Non-pigmented ciliary epithelial cell (primary cell): ENCODE measurements around the gene CLIC1.
A peak's percentile ranks its signal among the peaks of the same experiment; 100 is the strongest.

Experiments used
- DNase-seq: peaks from one replicate; pipeline ENCODE4 v3.0.0-alpha.2; 2010; ENCODE audit warnings: low read depth

Gene CLIC1

DNA sequence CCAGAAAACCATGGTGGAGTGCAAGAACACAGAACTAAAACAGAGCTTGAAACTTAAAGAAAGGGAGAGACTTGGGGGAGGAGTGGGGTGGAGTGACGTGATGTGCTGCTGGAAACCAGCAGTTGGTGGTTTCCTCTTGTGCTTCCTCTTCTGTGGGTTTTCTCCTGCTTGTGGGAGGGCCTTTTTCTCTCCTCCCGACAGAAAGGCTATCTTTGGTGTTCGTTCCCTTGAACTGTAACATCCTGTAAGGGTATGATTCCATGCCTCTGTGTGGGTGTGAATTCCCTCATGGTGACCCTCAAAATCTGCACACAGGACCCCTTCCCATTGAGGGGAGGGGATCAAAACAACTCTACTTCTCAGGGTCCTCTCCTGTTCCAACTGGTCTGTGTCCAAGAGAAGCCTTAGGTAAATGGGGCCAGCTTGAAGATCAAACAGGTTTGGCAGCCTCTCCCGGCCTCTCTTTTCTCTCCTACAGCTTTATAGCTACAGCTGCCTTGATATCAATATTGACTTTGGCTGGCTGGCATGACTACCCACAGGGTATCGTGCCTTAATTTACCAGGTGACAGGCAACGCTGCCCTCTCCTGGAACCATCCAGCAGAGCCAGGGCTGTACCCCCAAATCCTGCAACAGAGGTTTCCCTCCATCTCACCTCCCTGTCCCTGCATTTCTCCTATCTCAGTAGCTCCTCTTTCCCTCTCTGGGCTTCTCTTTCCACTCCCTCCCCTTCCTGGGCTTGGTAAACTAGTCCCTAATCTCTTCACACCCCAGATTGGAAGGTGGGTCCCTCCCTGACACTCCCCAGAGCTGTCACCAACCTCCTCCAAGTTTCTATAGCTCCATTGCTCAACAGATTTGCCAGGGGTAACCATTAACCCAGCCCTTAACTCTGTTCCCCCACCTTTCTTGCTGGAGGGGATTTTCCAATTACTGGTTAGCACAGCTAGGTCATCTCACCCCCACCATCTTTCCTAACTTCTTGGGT, 2.0 kb upstream of the CLIC1 start:
- peak; percentile 68 for DNase-seq

DNA sequence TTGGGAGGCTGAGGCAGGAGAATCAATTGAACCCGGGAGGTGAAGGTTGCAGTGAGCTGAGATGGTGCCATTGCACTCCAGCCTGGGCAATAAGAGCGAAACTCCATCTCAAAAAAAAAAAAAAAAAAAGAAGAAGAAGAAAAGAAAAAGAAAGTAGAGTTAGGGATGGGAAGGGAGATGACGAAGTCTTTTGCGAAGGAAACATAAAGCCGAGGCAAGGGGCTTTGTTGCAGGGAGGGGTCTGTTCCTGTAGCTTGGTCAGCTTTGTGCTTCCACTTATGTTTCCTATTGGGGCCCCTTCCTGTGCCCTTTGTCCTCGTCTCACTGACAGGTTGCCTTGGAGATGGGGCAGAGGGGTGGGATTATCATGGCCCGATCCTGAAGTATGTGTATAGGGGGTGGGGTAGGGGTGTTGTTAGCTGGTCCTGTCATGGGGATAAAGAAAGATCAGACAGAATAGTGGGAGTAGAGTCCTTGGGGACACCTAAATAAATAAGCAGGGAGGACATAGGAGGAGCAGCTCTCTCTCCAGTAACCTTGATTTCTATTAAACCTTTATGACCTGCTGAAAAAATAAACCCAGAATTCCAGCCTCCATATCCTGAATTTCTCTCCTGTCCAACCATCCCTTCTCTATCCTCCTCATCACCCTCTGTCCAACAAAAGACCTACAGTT, 1.1 kb upstream of the CLIC1 start:
- DNase-seq = no peak

DNA sequence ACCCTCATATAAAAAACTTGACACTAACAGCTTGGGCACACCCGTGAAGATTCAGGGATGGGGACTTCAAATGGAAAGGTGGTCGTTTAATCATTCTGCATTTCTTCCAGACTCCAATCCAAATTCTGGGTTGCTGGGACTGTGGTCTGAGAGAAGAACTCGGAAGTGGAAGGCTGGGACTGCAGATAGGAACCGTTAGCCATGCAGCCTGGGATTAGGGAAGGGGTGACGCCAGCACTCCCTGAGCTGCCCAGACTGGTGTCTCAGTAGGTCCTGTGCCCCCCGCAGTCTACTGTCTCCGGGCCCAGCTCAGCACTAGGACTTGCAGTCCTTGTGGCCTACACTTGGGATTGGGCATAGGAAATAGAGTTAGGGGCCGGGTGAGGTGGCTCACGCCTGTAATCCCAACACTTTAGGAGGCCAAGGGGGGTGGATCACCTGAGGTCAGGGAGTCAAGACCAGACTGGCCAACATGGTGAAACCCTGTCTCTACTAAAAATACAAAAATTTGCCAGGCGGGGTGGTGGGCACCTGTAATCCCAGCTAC, 511 bp upstream of the CLIC1 start:
- DNase-seq = no peak

DNA sequence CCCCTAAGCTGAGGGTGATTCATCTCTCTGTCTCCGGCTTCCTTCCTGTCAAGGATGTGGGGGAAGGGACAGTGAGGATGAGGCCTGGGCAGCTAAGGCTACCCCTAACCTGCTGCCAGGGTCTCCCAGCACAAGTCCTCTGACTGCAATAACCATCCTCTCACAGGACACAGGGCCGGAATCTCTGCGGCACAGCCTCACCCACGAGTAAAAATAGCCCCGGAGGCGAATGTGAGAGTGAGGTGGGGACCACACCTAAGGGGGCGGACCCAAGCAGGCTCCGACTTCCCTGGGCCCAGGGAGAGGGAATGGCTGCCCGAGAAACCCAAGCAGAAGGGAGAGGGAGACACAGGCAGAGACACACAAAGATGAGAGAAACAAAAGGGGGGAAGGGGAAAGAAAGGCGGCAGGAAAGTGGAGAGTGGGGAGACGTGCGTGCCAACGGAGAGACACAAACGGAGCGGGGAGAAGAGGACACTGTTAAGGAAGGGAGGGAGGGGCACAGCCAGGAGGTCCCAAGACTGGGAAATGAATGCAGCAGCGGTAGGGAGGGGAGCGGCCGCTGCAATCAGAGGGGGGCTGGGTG, 1.4 kb downstream of the CLIC1 start:
- DNase-seq = no peak

DNA sequence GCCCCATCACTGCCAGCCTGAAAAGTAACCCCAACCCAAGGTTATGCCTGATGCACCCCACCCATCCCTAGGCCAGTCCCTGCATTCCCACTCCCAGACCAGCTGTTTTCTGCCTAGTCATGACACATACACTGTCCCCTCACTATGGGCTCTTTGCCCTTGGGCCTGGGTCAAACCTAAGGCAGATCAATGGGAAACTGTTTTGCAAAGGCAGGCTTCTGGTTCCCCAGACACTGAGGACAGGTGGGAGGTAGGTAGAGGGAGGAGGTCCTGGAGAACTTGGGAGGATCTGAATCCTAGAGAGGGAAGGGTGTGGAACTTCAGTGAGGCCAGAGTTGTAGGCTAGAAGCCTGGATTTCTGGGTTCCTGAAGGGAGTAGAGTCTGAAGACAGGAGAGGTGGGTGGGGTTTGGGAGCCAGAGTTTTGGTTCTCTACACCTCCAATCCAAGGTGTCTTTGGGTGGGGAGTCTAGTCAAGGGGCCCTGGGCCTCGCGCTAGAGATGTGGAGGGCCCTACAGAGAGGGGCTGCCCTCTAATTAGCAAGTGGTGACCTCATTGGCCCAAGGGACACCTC, 2.0 kb downstream of the CLIC1 start:
- DNase-seq = no peak

DNA sequence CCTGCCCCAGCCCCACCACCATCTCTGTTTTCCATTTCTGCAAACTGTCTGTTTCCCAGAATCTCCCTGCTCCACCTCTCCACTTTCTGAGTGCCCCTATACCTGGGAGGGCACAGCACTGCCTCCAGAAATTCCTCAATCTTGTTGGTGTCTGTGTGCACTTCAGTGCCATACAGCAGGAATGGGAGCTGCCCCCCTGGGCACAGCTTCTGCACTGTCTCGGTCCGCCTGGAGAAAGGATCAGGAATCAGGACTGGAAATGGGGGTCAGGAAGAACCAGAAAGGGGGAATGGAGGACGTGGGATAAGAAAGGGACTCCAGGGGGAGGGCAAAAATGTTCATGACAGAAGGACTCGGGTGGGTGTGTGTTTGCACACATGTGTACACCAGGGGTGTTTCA, 2.6 kb downstream of the CLIC1 start:
- DNase-seq = no peak

DNA sequence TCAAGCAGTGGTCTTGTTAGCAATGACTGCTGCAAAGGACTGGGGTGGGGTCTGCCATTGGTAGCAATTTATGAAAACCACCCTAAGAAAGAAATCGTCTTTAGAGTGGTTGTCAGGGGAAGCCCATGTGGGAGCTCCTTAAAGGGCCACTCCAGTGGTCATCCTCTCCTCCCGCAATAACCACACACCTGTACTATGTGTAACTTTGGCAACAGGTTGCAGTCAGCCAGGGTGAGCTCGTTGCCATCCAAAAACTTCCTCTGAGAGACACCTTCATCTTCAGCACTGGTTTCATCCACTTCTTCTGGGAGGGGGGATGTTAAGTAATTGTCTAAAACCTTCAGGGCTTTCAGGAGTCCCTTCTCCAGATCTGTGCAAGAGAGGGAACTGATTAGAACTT, 4.3 kb downstream of the CLIC1 start:
- no peak for DNase-seq

DNA sequence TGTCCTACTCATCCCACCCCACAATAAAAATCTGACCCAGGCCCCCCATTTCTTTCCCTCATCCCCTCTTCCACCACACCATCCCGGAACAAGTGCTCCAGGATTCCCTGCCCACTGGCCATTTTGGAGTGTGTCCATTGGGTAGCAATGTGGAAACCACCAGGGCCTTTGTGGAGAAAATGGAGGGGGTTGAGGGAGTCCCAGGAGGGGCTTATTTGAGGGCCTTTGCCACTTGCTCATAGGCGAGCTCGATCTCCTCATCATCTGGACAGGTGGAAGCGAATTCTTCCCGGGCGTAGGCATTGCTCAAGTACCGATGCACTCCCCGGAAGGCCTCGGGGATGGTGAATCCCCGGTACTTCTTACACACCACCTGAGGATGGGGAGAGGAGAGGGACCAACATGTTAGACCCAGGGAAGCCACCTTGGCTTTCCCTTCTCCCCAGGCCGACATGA, 5.7 kb downstream of the CLIC1 start:
- DNase-seq = no peak

DNA sequence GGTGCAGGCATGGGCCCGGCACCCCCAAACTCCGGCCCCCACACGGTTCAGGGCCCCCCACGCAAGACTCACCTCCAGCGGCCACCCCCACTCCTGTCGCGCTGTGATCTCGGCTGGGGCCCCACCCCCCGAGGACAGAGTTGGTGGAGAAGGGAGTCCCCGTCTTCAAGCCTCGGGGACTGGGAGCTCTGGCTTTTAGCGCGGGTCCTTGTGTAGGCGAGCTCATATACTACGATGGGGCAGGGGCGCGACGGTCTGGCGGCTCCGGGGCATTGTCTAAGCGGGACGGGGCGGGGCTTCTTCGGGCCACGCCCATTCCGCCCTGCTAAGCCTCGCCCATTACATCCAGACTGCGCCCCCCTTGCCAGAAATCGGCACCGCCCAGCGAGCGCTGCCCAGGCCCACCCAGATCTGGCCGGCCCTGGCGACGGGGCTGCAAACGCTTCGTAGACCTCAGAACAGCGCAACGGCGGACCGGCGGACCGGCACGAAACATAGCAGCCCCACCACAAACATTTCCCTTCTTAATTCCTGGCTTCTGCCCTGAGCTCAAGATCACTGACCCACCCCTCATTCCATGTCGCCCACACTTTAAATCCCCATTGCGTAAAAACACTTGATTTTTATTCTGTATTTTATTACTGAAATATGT, 6.2 kb downstream of the CLIC1 start:
- no peak for DNase-seq

DNA sequence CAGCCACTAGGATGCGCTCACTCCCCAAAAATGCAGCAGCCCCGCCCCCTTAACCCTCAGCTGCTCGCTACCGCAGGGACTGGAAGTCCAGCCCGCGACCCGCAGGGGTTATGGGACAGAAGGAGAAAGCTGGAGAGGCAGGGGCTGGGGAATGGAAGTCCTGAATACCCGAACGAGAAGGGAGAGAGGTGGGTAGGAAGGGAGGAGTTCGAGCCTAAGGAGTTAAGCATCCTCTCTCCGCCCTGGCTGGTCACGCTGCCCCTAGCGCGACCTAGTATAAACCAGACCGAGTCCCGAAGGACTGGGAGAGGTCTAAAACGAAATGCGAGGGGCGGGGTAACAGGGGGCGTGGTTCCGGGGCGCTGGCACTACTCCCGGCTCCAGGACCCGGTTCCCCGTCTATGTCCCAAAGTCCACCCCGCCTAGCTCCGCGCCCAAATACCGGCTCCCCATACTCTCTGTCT, 6.8 kb downstream of the CLIC1 start:
- DNase-seq = peak; percentile 46

DNA sequence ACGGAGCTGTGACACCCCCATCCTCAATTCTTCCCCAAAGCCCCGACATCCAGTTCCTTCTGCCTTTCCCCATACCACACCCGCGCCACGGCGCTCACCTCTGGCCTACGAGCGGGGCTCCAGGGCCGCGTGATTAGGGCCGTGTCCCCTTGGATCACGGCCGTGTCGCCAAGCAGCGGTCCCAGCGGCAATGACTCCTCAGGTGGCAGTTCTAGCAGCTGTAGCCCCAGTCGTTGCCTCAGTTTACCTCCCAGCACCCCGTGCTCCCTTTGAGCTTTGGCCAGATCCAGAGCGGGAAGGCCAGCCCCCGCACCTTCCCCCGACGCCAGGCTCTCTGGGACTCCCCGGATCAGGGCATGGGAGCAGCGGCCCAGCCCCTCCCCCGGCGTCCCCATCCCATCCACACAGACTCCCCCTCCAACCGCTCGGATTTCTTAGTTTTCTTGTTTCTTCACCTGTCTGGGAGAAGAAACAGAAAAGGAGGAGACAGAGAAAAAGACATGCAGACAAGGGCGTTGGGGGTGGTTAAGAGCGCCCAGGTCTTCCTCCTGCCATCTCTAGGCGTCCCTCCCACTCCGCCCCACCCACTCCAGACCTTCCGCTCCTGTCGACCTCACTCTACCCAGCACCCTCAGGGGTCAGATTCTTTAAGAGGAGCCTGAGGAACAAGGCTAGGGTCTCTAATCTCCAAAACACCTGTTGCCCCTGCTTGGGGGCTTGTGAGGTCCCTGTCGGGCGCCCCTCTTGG, 7.4 kb downstream of the CLIC1 start, which contains the start of gene DDAH2:
Gene DDAH2 (minus strand): TSS at position 533 of the 748 bp plus-strand sequence. CDS start 138 bp downstream, at position 395.
- DNase-seq = no peak

DNA sequence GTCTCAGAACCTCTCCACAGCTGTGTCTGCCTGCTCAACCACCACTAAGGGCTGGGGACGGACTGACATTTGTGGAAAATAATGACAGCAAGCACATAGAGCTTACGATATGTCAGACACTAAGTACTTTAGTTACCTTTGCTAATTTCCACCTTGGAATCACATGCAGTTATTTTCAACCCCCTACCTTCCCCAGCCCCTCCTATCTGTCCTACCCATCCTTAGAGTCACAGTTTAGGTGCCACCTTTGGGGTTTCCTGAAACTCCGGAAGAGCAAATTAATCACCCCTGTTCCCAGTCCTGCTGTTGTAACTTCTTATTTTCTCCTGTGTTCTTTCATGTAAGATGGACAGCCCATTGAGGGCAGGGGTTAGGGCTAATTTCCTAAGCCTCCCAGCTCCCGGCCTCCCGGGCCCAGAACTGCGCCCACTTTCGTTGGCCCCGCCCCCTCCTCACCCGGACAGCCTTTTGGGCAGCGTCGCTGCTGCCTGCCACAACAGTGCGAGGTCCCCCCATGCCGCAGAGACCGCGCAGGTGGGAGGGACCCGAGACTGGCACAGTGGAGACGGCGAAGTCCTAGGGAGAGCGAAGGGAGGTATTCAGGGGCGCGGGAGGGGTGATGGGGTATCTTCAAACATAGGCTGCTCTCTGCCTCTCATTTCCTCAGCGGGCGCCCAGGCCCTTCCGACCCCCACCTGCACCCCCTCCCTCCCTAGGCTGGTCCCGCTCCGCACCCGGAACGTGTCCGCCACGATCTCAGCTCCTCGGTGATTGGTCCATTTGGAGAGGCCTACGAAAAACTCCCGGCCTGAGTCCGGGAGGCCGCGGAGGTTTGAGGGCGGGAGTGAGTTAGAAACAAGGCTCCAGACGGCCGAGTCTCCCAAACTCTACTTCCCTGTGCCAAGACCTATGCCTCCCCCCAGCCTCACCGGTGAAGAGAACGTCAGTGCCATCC, 8.3 kb downstream of the CLIC1 start:
- DNase-seq = no peak

DNA sequence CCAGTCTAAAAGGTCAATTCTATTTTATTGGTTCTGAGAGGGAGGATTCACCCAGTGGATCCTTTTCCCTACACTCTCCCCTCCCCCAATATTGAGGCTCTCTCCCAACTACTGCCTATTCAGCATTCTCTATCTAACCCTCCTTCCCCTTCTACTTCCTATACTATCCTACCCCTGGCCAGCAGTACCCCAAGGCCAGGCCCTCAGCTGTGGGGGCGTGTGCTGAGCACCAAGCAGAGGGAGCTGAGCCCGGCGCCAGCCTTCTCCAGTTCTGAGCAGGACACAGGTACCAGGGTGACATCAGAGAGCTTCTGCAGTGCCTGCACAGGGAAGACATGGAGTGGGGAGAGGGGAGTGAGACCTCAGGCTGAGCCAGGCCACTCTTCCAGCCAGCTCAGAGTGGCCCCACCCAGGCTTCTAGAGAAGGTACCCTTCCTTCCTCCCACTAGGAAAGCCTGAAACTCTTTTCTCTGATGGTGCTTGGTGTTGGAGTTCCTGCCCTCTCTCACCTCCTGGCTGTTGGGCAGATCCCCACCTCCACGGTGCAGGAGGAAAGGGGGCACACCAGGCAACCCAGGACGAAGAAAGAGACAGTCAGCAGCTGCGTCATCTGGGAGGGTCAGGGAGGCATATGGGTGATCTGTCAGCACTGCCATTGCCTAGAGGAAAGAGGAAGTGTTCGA, 9.2 kb downstream of the CLIC1 start:
- DNase-seq = no peak

DNA sequence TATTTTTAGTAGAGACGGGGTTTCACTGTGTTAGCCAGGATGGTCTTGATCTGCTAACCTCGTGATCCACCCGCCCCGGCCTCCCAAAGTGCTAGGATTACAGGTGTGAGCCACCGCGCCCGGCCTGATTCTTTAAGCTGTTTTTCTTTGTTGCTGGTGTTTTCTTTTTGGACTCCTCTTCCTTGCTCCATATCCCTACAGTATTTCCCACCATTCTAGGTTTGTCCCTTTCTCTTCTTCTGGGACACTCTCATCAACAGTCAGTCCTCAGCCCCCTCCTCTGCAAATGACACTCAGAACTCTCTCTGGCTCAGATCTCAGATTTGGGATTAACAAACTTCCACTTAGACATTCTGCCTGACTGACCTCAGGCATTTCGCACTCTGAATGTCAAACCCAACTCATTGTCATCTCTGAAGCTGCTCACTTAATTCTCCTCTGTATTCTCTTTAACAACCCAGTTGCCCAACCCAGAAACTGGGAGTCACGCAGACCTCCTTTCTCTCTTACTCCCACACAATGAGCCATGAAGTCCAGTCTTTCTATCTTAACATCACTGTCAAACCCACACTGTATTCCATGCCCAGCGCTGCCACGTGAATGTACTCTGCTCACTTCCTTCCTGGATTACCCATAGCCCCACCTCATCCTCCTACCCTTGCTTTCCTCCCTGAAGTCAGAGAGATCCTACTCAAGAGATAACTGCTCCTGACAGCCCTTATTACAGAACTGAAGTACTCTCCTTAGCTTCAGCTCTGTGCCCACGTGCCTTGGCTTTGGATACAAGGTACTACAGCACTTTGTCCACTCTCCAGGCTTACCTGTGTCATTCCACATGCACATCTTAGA, 10.6 kb downstream of the CLIC1 start:
- no peak for DNase-seq

DNA sequence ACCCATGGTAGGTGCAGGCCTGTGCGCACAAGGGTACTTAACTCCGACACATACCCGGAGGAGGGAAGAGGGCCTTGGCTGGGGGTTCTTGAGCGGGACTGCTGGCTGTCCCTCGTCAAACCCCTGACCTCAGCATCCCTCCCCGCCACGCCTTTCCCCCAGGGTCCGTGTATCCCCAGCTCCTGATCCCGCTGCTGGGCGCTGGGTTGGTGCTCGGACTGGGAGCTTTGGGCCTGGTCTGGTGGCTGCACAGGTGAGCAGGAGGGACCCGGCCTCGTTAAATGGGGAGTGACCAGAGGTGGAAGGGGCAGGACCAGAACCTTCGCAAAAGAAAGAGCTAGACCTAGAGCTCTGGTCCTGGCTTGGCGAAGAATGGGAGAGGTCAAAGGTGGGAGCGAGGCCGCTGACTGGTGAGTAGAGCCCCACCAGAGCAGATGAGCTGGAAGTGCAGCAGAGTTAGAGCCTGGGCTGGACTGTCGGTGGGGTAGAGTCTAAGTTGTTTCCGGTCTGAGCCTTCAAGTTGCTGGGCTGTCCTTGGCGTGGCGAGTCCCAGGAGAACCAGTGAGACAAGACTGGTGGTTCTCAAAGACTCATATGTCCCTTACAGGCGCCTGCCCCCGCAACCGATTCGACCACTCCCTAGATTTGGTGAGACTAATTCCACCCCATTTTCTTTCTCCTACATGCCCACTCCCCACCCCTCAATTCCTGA, 12.2 kb downstream of the CLIC1 start:
- DNase-seq = no peak

DNA sequence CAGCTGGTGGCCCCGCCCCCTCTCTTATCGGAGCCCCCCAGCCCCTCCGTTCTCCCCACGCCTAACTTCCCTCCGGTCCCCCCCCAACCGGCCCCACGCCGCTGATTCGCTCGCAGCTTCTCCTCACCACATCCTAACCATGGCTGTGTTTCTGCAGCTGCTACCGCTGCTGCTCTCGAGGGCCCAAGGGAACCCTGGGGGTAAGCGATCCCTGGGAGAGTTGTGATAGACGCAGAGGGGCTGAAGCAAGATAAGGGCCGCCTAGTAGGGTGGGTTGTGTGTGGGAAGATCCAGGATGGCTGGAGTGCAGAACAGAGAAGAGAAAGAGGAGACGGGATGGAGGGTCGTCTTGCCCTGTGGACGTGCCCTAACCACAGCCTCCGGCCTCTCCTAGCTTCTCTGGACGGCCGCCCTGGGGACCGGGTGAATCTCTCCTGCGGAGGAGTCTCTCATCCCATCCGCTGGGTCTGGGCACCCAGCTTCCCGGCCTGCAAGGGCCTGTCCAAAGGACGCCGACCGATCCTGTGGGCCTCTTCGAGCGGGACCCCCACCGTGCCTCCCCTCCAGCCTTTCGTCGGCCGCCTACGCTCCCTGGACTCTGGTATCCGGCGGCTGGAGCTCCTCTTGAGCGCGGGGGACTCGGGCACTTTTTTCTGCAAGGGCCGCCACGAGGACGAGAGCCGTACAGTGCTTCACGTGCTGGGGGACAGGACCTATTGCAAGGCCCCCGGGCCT, 12.9 kb downstream of the CLIC1 start, which contains the start of gene MPIG6B:
Gene MPIG6B (plus strand): TSS at position 129 of the 735 bp plus-strand sequence. CDS start 11 bp downstream, at position 140.
- DNase-seq = no peak
